ENCODE data around the gene KCNJ6. TPM values are rescaled to one million over a fixed set of nuclear protein-coding genes. Genes with fewer than 3 reads are reported as not detected.
A peak's percentile ranks its signal among the peaks of the same experiment; 100 is the strongest.

The KCNJ6 gene
- total RNA-seq, 1 donor = 0.36 TPM

GRCh38 chr21:37803101-37803651, 113.1 kb downstream of the KCNJ6 start:
- H3K4me2 ChIP-seq (ENCODE audit: insufficient read depth, low read length) = no peak overlapping the region
- H3K4me1 ChIP-seq (ENCODE audit: insufficient read depth, low read length) = peaks cover 9% of the 10 kb centered on the region
- H3K27ac ChIP-seq (ENCODE audit: low read depth, low read length) = no peak overlapping the region
- no peaks in the 10 kb centered on the region for H3K9me3 ChIP-seq (ENCODE audit: low read depth, low read length)
- H3K36me3 ChIP-seq (ENCODE audit: insufficient read depth, low read length) = no peaks in the 10 kb centered on the region
- H3K79me2 ChIP-seq (ENCODE audit: insufficient read depth, low read length) = no peaks in the 10 kb centered on the region
- no peak for DNase-seq (ENCODE audit: insufficient read length, low spot score, missing footprints)
- H4K20me1 ChIP-seq (ENCODE audit: insufficient read depth, low read length) = no peaks in the 10 kb centered on the region
- no peak for TF ChIP-seq CTCF (IDR thresholded peaks at IDR 0.05; ENCODE audit: extremely low read depth, low read depth, low read length)
- no peak overlapping the region for H2AFZ ChIP-seq (ENCODE audit: low read length)
- no peaks in the 10 kb centered on the region for H3K27me3 ChIP-seq (ENCODE audit: insufficient read depth, low read length)
- H3K4me3 ChIP-seq (ENCODE audit: insufficient read depth, low read length) = no peak overlapping the region

- no peaks in the 10 kb centered on the region for H3K27me3 ChIP-seq (ENCODE audit: insufficient read depth, low read length)
- DNase-seq (ENCODE audit: insufficient read length, low spot score, missing footprints) = no peak
- no peaks in the 10 kb centered on the region for H3K79me2 ChIP-seq (ENCODE audit: insufficient read depth, low read length)
- H4K20me1 ChIP-seq (ENCODE audit: insufficient read depth, low read length) = no peaks in the 10 kb centered on the region
- H3K4me1 ChIP-seq (ENCODE audit: insufficient read depth, low read length) = peaks cover 9% of the 10 kb centered on the region
- H3K4me2 ChIP-seq (ENCODE audit: insufficient read depth, low read length) = no peak overlapping the region
- no peak overlapping the region for H3K4me3 ChIP-seq (ENCODE audit: insufficient read depth, low read length)
- TF ChIP-seq CTCF (IDR thresholded peaks at IDR 0.05; ENCODE audit: extremely low read depth, low read depth, low read length) = no peak
- no peak overlapping the region for H3K27ac ChIP-seq (ENCODE audit: low read depth, low read length)
- H3K9me3 ChIP-seq (ENCODE audit: low read depth, low read length) = no peaks in the 10 kb centered on the region
- H3K36me3 ChIP-seq (ENCODE audit: insufficient read depth, low read length) = no peaks in the 10 kb centered on the region
- H2AFZ ChIP-seq (ENCODE audit: low read length) = no peak overlapping the region
These were observed 115.7 kb downstream of the KCNJ6 start for GRCh38 chr21:37800456-37801061.

GRCh38 chr21:37800057-37800455, 116.2 kb downstream of the KCNJ6 start:
- peaks cover 9% of the 10 kb centered on the region for H3K4me1 ChIP-seq (ENCODE audit: insufficient read depth, low read length)
- H3K4me3 ChIP-seq (ENCODE audit: insufficient read depth, low read length) = no peak overlapping the region
- no peak for TF ChIP-seq CTCF (IDR thresholded peaks at IDR 0.05; ENCODE audit: extremely low read depth, low read depth, low read length)
- no peaks in the 10 kb centered on the region for H4K20me1 ChIP-seq (ENCODE audit: insufficient read depth, low read length)
- no peak overlapping the region for H3K27ac ChIP-seq (ENCODE audit: low read depth, low read length)
- peak overlapping the region; percentile 30 for H3K4me2 ChIP-seq (ENCODE audit: insufficient read depth, low read length)
- peak overlapping the region; percentile 33 for H2AFZ ChIP-seq (ENCODE audit: low read length)
- no peak for DNase-seq (ENCODE audit: insufficient read length, low spot score, missing footprints)
- H3K36me3 ChIP-seq (ENCODE audit: insufficient read depth, low read length) = no peaks in the 10 kb centered on the region
- H3K79me2 ChIP-seq (ENCODE audit: insufficient read depth, low read length) = no peaks in the 10 kb centered on the region
- no peaks in the 10 kb centered on the region for H3K9me3 ChIP-seq (ENCODE audit: low read depth, low read length)
- no peaks in the 10 kb centered on the region for H3K27me3 ChIP-seq (ENCODE audit: insufficient read depth, low read length)

GRCh38 chr21:37799211-37800056, 116.8 kb downstream of the KCNJ6 start:
- Histone ChIP-seq H3K4me2 (ENCODE audit: insufficient read depth, low read length) (peak overlapping the region; percentile 30), H3K27ac (ENCODE audit: low read depth, low read length) (no peak overlapping the region), H3K4me1 (ENCODE audit: insufficient read depth, low read length) (peaks cover 9% of the 10 kb centered on the region), H3K9me3 (ENCODE audit: low read depth, low read length) (no peaks in the 10 kb centered on the region), H3K36me3 (ENCODE audit: insufficient read depth, low read length) (no peaks in the 10 kb centered on the region), H3K4me3 (ENCODE audit: insufficient read depth, low read length) (no peak overlapping the region), H2AFZ (ENCODE audit: low read length) (peak overlapping the region; percentile 48), H4K20me1 (ENCODE audit: insufficient read depth, low read length) (no peaks in the 10 kb centered on the region), H3K79me2 (ENCODE audit: insufficient read depth, low read length) (no peaks in the 10 kb centered on the region), H3K27me3 (ENCODE audit: insufficient read depth, low read length) (no peaks in the 10 kb centered on the region)
- peak; percentile 64 for DNase-seq (ENCODE audit: insufficient read length, low spot score, missing footprints)
- no peak for TF ChIP-seq CTCF (IDR thresholded peaks at IDR 0.05; ENCODE audit: extremely low read depth, low read depth, low read length)
